ENCODE data around the gene WWP2.
"Not testable (repeated sequence)": the region's sequence is repeated elsewhere in the genome, so short reads cannot be mapped to it uniquely, and the experiment has no call there.

The WWP2 gene

GRCh38 chr16:69830534-69831211, 68.5 kb downstream of the WWP2 start:
- DNase-seq (ENCODE audit: low read depth in 2 of 2) = no peak

GRCh38 chr16:69831212-69832123, 69.3 kb downstream of the WWP2 start:
- DNase-seq (ENCODE audit: low read depth in 2 of 2) = no peak

DNA sequence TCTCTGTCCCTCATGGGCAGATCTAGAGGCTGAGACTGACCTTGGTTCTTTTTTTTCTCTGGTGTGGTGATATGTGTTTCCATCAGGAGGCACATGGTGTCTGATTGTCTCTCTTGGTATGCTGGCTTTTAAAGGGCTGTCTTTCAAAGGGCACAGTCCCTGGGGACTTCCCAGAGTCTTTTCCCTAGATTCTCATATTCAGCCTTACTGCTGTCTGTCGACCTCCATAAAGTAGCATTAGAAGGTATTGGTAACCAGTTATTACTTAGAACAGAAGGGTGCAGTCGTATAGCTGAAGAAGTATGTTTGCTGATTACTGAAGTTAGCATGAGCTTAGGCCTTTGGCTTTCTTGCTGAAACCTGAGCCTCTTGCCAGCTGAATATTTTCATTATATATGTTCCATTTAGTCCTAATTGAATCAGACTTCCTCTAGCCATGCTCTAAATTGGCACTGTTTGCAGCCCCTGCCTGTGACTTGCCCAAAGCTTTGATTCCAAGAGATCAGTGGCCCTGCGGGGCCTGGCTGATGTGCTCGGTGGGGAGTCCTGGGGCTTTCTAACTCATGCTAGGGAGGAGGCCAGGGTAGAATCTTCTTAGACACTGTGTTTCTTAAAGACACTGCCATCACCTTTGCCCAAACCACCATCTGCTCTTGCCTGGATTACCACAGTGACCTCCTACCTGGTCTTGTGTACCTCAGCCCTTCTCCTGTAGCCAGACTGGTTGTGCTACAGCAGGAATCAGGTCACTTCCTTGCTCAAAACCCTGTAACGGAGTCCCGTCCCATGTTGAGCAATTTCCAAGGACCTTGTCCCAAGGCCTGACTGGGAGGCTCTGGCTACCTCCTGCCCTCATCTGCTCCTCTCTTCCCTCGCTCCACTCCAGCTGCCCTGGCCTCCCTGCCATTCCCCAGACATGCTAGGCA, 71.5 kb downstream of the WWP2 start:
- no peak for DNase-seq (ENCODE audit: low read depth in 2 of 2)

DNA sequence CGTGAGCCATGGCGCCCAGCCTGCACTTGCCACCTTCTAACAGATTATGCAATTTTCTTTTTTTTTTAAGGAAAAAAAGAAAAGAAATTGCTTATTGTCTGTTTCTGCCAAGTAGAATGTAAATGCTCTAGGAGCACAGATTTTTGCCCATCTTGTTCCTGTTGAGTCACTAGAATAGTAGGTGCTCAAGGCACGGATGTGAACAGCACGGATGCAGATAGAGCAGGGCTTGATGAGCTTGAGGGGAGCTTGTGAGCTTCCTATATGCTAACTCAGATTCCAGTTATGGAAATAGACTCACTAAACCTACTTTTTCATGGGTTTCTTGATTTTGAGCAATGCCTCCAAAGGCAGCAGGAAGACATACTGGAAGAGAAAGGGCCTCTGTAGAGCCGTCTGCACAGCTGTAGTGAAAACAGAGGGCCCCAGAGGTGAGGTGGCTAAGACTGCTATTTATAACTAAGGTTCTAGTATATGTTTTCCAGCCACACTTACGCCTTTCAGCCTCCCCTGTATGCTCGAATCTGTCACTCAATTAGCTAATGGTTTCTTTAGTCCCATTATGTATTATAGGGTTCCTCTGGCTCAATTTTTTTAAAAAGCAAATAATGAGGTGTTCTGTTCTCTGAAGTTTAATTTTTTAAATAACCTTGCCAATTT, 72.8 kb downstream of the WWP2 start:
- DNase-seq (ENCODE audit: low read depth in 2 of 2) = no peak

DNA sequence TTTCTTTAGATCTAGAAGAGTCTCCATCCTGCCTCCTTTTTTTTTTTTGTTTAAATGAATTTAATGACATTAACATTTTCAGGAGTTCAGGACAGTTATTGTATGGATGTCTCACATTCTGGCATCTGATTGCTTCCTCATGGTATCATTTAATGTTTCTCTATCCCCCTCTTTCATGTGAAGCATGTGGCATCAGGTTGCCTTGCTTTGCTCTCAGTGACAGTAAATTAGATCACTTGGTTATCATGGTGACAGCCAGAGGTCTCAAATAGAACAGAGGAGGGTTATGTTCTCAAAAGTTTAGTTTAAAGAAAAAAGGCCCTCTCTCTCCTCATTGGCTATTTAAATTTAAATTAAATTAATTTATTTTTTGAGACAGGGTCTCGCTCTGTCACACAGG, 74.1 kb downstream of the WWP2 start:
- DNase-seq (ENCODE audit: low read depth in 2 of 2) = no peak

GRCh38 chr16:69837380-69837779, 75.2 kb downstream of the WWP2 start:
- DNase-seq (ENCODE audit: low read depth in 2 of 2) = no peak

DNA sequence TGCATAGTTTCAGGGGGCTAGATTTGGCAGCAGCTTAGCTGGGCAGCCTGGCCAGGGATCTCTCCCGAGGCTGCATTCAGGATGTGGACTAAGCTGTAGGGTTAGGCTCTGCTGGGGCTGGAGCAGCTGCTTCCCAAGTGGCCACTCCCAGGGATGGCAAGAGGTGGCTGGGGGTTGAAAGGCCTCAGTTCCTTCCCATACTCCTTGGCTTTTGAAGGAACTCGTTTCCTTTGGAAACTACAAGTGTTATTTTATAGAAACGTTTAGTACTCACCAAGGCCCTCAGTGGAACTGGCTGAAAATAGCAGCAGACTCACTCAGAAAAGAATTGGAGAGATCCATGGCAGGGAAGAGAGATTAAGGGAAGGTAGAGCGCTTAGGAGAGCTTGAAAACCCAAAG, 76.4 kb downstream of the WWP2 start:
- DNase-seq (ENCODE audit: low read depth in 2 of 2) = no peak

DNA sequence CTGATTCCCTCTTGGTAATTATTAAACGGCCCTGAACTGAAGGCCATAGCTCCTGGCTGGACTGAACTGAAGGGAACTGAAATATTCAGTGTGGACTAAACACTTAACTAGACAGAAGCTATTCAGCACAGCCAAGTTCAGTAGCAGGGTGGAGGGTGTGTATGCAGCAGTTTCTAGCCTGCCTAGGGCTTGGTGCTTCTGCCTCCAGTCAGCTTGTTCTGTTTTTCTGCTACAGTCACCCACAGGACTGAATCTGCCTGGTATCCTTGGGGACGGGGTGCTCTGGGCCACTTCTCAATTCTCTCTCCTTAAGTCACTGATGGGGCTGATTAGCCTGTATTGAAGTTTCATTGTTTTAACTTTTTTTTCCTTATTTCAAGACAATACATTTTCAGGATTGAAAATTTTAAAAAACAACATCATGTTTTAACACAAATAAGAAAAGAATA, 77.1 kb downstream of the WWP2 start:
- no peak for DNase-seq (ENCODE audit: low read depth in 2 of 2)

- no peak for DNase-seq (ENCODE audit: low read depth in 2 of 2)
Measured at GRCh38 chr16:69839798-69840409, 77.8 kb downstream of the WWP2 start.

- DNase-seq (ENCODE audit: low read depth in 2 of 2) = no peak
Measured at GRCh38 chr16:69840975-69841374, 78.8 kb downstream of the WWP2 start.

DNA sequence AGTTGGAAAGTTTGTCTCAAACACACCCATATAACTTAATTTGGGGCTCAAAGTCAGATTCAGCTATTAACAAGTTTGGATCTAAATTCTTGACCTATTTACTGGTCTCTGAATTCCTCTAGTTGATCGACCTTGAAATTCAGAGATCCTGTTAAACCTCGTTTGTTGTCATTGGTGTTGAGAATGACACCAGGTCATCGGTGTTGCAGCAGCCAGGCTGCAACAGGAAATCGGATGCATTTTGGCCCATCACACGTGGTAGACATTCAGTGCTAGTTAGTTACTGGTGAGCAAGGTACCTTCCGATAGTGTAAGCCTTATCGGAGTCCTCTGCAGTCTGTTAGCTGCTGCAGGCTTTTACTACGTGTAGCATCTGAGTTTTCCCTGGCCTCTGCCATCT, 82.3 kb downstream of the WWP2 start:
- no peak for DNase-seq (ENCODE audit: low read depth in 2 of 2)

DNA sequence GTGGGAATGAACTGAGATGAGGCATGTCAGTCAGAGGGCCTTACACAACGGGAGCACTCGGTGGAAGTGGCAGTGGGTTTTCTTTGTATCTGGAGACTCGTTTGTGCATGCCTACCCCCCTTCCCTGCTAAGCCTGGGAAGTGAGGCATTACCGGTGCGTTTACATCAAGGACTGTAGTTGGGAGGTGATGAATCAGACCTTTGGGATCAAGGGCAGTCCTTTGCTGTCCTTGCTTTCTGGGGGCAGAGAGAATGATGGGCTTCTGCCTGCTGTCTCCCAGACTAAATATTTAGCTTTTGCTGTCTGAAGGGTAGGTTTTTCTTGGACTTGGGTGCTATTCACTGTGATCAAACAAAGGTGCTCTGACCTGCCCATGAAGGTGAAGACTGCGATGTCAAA, 83.0 kb downstream of the WWP2 start:
- no peak for DNase-seq (ENCODE audit: low read depth in 2 of 2)

- no peak for DNase-seq (ENCODE audit: low read depth in 2 of 2)
Measured at GRCh38 chr16:69847643-69848042, 85.5 kb downstream of the WWP2 start.

DNA sequence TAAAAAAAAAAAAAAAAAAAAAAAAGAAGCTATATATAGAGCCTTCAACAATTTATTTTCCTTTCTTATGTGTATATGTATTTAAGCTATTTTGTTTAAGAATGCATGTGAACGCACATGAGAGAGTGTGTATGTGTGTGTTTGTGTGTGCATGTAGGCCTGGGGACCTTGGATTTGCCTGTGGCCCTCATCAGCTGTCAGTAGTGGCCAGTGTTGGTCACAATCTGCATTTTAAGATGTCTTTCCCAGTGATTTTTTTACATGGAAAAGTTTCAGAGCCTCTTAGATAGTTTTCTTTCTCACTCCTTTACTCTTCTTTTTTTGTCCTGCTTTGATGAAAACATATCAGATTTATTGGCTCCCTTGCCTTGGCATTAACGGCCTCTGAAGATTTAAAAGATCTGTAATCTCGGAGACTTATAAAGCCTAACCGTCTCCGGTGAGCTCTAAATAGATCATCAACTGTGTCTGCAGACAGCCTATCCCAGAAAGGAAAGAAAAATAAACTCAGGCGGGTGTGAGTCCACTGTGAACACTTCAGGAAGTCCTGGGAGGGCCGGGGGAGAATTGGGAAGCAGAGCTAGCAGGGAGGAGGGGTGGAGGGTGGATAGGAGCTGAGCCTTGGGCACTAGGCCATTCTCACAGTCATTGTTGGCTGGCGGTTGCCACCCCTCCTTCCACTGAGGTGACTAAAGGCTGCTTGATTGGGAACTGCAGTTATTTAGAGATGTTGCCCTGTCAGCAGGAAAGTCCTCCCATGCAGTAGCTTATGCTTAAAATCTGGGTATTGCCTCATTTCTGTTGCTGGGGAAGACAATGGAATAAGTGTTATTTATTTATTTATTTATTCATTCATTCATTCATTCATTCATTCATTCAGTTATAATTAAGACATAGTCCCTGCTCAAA, 86.8 kb downstream of the WWP2 start:
- no peak for DNase-seq (ENCODE audit: low read depth in 2 of 2)

DNA sequence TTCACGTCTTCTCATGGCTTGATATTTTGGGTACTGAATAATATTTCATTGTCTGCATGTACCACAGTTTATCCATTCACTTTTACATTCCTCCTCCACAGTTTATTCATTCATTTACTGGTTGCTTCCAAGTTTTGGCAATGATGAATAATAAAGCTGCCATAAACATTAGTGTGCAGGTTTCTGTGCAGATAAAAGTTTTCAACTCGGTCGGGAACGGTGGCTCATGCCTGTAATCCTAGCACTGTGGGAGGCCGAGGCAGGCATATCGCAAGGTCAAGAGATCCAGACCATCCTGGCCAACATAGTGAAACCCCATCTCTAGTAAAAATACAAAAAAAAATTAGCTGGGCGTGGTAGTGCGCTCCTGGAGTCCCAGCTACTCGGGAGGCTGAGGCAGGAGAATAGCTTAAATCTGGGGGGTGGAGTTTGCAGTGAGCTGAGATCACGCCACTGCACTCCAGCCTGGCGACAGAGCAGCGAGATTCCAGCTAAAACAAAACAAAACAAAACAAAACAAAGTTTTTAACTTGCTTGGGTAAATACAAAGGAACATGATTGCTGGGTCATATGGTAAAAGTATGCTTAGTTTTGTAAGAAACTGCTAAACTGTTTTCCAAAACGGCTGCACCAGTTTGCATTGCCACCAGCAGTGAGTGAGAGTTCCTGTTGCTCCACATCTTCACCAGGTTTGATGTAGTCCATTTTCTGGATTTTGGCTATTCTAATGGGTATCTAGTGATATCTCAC, 89.5 kb downstream of the WWP2 start:
- DNase-seq (ENCODE audit: low read depth in 2 of 2) = no peak

- DNase-seq (ENCODE audit: low read depth in 2 of 2) = no peak
Measured at GRCh38 chr16:69852815-69853214, 90.7 kb downstream of the WWP2 start.

- DNase-seq (ENCODE audit: low read depth in 2 of 2) = no peak
Measured at GRCh38 chr16:69853481-69853880, 91.3 kb downstream of the WWP2 start.

GRCh38 chr16:69854776-69855175, 92.6 kb downstream of the WWP2 start:
- not testable (repeated sequence) for DNase-seq (ENCODE audit: low read depth in 2 of 2)

DNA sequence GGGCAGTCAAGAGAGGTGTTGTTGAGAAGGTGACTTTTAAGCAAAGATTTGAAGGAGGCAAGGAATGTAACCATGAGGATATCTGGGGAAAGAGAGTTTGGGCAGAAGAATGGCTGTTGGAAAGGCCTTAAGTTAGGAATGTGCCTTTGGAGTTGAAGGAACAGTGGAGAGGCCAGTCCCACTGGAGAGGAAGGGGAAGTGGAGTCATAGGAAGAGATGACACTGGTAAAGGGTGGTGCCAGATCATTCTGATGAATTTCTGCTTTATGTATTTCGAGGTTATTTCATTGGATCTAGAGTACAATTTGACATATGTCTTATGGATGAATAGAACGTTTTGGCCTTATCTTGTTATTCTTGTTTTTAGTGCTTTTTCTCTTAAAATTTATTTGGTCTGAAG, 93.5 kb downstream of the WWP2 start:
- DNase-seq (ENCODE audit: low read depth in 2 of 2) = no peak

Measured in activated CD8-positive, alpha-beta memory T cell treated with anti-CD3 and anti-CD28 coated beads for 4 hours (primary cell).